MG63 (cell line): ENCODE data around the gene ADAT3. TPM values are rescaled to one million over a fixed set of nuclear protein-coding genes. Genes with fewer than 3 reads are reported as not detected.
"Not testable (repeated sequence)": the region's sequence is repeated elsewhere in the genome, so short reads cannot be mapped to it uniquely, and the experiment has no call there.

ENCODE experiments used
- DNase-seq: peaks from one replicate; pipeline ENCODE4 v3.0.0-alpha.2; 2020
- H3K27me3 ChIP-seq: fragments of 250-450 bp; sonication (Bioruptor Pico); 2 replicates; pipeline ENCODE4 v1.5.1; 2020; ENCODE audit warnings: mild to moderate bottlenecking, moderate library complexity
- H3K36me3 ChIP-seq: fragments of 250-450 bp; sonication (Bioruptor Pico); 2 replicates; pipeline ENCODE4 v1.5.1; 2020; ENCODE audit warnings: mild to moderate bottlenecking, moderate library complexity
- H3K4me3 ChIP-seq: fragments of 250-450 bp; sonication (Bioruptor Pico); 2 replicates; pipeline ENCODE4 v1.5.1; 2020; ENCODE audit warnings: mild to moderate bottlenecking, moderate library complexity
- H3K9me3 ChIP-seq: fragments of 250-450 bp; sonication (Bioruptor Pico); 2 replicates; pipeline ENCODE4 v1.5.1; 2020; ENCODE audit warnings: mild to moderate bottlenecking, moderate library complexity
- total RNA-seq: library from RNA; depleted of rRNA; stranded (reverse); fragments of >200 nt; shearing (Covaris generic); gene quantifications from 2 replicates; pipeline ENCODE4 v1.2.3, GENCODE V29; 2014; ENCODE audit warnings: low replicate concordance

Gene ADAT3
- total RNA-seq, 1 experiment from 2014 or later = 3.6 TPM

DNA sequence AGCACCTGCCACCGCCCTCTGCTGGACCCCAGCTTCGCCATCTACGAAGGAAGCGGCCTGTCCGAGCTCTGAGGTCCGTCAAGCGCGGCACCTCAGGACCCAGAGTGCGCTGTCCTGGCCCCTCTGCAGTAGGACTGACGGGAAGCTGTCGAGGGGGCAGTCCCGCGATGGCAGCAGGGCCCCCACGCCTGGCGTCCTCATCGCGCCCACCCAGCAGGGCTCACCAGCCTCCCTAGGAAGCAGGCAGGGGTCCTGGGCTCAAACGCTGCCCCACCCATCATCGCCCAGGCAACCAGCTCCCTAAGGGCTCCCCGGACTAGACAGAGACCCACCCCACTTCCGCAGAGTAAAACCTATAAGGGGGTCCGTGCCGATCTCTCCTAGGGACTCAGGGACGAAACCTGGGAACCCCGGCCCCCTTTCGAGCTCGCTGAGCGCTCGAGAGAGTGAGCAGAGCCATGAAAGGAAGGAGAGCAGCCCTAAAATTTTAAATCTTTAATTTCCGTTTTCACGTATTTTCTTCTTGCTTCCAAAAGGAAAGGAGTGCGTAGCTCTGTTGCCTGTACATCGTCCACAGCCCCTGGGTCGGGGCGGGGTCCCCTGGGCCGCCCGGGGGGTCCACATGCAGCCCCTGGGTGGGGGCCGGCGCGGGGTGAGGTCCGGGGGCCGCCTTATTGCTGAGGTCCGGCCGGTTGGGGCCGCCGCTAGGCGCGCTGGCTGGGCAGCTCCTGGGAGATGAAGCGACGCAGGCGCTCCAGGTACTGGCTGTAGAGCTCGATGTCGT lies 28.5 kb upstream of the ADAT3 start:
- peak overlapping the region; percentile 90 for H3K4me3 ChIP-seq
- not testable (repeated sequence) for H3K27me3 ChIP-seq, H3K9me3 ChIP-seq, DNase-seq, H3K36me3 ChIP-seq

DNA sequence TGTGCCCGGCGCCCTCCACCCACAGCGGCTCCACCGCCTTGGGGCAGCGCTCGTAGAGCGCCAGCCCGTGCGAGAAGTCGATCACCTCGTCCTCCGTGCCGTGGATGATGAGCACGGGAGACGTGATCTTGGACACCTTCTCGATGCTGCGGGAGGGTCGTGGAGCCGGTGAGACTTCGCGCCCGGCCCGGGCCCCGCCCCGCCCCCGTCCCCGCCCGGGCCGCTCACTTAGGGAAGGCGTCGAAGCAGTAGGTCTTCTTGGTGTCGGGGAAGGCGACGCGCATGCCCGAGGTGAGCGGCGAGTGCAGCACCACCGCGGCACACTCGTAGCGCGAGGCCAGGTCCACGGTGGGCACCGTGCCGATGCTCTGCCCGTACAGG lies 27.9 kb upstream of the ADAT3 start:
- not testable (repeated sequence) for H3K27me3 ChIP-seq, H3K36me3 ChIP-seq, H3K4me3 ChIP-seq, DNase-seq, H3K9me3 ChIP-seq

DNA sequence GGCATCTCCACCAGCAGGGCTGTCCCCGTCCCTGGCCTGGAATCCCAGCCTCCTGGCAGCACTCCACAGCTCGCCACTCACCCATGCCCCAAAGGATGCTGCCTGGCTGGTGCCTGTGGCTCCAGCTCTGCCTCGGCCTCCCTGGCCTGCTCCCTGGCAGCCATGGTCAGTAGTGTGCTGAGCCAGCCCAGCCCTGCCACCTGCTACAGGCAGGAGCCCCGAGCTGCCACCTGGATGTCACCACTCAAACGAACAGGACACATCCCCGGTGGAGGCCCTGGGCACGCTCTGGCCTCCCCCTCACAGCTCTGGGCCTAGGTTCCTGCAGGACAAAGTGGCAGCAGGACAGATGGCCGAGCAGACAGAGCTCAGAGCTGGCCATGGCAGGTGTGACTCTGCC lies 26.6 kb upstream of the ADAT3 start:
- DNase-seq = not testable (repeated sequence)

GRCh38 chr19:1879982-1880381 lies 25.2 kb upstream of the ADAT3 start:
- H3K4me3 ChIP-seq, H3K36me3 ChIP-seq, DNase-seq, H3K9me3 ChIP-seq, H3K27me3 ChIP-seq: not testable (repeated sequence)

More for the DNA sequence above, 26.6 kb upstream of the ADAT3 start:
- not testable (repeated sequence) for H3K27me3 ChIP-seq, H3K36me3 ChIP-seq, H3K4me3 ChIP-seq, H3K9me3 ChIP-seq

DNA sequence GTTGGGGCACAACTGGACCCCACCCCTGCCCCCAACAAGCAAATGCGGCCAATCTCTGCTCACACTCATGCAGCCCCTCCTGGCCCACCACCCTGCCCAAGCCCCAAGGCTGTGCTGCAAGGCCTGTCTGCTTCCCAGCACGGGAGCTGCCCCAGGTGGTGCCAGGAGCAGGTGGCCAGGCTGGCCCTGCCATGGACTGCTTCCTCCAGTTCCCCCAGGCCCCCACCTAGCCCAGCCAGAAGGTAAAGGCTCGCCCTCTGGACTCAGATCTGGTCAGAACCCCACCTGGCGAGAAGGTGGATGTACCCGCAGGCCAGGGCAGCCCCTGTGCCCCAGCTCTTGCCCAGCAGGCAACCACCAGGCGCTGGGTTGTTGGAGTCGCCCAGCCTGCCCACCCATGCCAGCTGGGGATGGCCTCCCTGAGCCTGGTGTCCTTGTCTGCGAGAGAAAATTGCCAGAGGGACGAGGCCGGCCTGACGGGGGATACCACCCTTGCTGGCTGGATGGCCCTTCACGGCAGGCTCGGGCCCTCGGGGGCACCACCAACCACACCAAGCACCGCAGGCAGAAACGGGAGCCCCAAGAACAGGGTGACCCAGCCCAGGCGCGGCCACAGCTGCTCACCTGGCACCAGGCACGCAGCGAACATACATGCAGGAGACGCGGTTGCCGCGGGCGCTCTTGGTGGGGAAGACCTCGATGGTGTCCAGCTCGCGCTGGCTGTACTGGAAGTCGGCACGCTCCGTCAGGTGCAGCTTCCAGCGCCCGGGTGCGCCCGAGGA lies 24.4 kb upstream of the ADAT3 start:
- DNase-seq = no peak
- Histone ChIP-seq H3K4me3 (no peak overlapping the region), H3K36me3 (no peaks in the 10 kb centered on the region), H3K9me3 (no peaks in the 10 kb centered on the region), H3K27me3 (no peaks in the 10 kb centered on the region)

- not testable (repeated sequence) for H3K9me3 ChIP-seq, H3K36me3 ChIP-seq, H3K4me3 ChIP-seq, H3K27me3 ChIP-seq, DNase-seq
These were observed 23.7 kb upstream of the ADAT3 start for GRCh38 chr19:1881393-1882088.

- H3K4me3 ChIP-seq = no peak overlapping the region
- no peaks in the 10 kb centered on the region for H3K36me3 ChIP-seq
- H3K27me3 ChIP-seq = no peaks in the 10 kb centered on the region
- no peak for DNase-seq
- H3K9me3 ChIP-seq = no peaks in the 10 kb centered on the region
These were observed 23.0 kb upstream of the ADAT3 start for GRCh38 chr19:1882089-1882785.

DNA sequence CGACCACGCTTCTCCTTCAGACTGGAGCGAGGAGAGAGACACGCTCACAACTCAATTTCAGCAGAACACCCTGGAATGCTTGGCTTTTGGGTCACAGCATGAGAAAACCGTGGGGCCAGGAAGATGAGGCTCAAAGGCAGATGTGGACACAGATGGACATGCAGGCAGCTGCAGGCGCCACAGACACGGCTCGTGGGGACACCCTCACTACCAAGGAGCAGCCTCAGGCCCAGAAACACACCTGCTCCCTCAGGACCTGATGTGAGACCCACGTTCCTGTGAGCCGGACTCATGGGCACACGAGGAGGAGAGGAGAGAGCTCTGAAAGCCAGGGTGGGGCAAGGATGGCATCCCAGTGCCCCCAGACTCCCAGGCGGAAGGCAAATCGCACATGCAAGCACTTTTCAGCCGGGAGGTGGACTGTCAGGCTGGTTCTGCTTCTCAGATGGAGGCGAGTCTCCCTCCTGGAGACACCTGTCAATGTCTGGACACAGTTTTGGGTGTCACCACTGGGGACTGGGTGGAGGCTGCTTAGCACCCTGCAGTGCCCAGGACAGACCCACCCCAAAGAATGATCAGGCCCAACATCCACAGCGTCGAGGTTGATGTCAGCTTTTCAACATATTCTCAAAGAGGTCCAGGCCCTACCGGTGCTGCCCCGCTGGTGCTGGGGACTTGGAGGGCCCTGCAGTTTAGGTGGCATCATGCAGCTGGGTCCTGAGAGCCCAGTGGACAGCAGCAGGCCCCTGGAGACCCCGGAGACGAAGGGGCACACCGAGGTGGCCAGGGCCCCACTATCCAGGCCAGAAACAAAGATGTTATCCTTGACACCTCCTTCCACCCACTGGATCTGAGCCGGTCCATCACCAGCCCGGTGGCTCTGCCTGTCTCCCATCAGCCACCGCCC lies 22.2 kb upstream of the ADAT3 start:
- H3K36me3 ChIP-seq = no peaks in the 10 kb centered on the region
- no peak overlapping the region; the same call in 1 of the 2 replicates for H3K4me3 ChIP-seq
- no peak for DNase-seq
- H3K9me3 ChIP-seq = no peaks in the 10 kb centered on the region
- no peaks in the 10 kb centered on the region for H3K27me3 ChIP-seq

GRCh38 chr19:1883784-1884183 lies 21.4 kb upstream of the ADAT3 start:
- DNase-seq = no peak
- no peaks in the 10 kb centered on the region for H3K36me3 ChIP-seq
- no peaks in the 10 kb centered on the region for H3K27me3 ChIP-seq
- no peaks in the 10 kb centered on the region for H3K9me3 ChIP-seq
- H3K4me3 ChIP-seq = peak overlapping the region; percentile 72

GRCh38 chr19:1884291-1884718 lies 20.9 kb upstream of the ADAT3 start:
- Histone ChIP-seq H3K9me3 (no peaks in the 10 kb centered on the region), H3K27me3 (no peaks in the 10 kb centered on the region), H3K4me3 (peak overlapping the region; percentile 72), H3K36me3 (no peaks in the 10 kb centered on the region)
- DNase-seq = no peak

DNA sequence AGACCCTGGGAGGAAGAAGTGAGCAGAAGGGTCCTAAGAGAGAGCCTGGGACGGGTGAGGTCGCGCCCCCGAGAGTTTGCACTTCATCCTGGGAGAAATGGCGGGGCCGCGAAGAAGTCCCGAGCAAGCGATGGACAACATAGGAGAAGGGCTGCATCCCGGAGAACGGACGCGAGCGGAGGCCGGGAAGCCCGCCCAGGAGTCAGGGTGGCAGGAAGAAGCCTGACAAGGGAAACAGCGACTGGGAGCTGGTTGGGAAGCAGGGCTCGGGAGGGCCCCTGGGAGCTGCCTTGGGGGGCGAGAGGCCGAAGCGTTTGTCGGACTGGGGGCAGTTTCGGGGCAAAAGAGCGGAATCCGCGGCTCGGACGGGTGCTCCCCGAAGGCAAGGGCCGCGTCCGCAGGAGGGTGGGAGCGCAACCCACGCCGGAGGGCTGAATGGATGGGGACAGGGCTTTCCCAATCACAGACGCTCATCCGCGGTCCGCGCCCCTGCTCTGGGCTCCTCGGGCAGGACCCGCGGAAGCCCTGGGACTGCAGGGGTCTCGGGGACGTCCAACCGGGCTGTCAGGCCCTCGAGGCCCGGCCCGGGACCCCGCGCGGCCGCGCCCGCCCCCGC lies 20.4 kb upstream of the ADAT3 start:
- Histone ChIP-seq H3K9me3 (no peaks in the 10 kb centered on the region), H3K36me3 (no peaks in the 10 kb centered on the region), H3K4me3 (peak overlapping the region; percentile 72), H3K27me3 (no peaks in the 10 kb centered on the region)
- DNase-seq = no peak

- H3K36me3 ChIP-seq, H3K27me3 ChIP-seq, H3K9me3 ChIP-seq: not testable (repeated sequence)
- H3K4me3 ChIP-seq = peak within 1 kb of the TSS; percentile 72
- peak; percentile 87 for DNase-seq
These were observed 19.6 kb upstream of the ADAT3 start, which contains the start of gene ABHD17A for GRCh38 chr19:1885398-1886119. TSS of gene ABHD17A (minus strand) at chr19:1885496. CDS start at chr19:1881566, 3,930 bp downstream.

GRCh38 chr19:1886360-1886759 lies 18.8 kb upstream of the ADAT3 start:
- not testable (repeated sequence) for H3K27me3 ChIP-seq, H3K4me3 ChIP-seq, DNase-seq, H3K9me3 ChIP-seq, H3K36me3 ChIP-seq

DNA sequence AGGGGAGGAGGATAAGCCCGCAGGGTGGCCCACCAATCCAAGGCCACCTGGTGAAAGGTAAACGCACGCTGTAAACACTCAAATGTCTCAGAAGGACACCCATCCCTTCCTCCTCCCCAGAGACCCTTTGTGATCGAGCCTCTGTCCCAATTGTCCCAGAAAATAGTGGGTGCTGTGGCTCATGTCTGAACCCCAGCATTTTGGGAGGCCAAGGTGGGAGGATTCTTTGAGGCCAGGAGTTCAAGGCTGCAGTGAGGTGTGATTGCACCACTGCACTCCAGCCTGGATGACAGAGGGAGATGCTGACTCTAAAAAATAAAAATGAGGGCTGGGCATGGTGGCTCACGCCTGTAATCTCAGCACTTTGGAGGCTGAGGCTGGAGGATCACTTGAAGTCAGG lies 16.8 kb upstream of the ADAT3 start:
- Histone ChIP-seq H3K36me3 (no peaks in the 10 kb centered on the region), H3K9me3 (no peaks in the 10 kb centered on the region)
- no peak for DNase-seq

GRCh38 chr19:1889907-1890306 lies 15.3 kb upstream of the ADAT3 start:
- H3K36me3 ChIP-seq = no peaks in the 10 kb centered on the region
- DNase-seq = no peak
- H3K4me3 ChIP-seq = no peak overlapping the region
- no peaks in the 10 kb centered on the region for H3K27me3 ChIP-seq
- no peaks in the 10 kb centered on the region for H3K9me3 ChIP-seq

More for the DNA sequence above, 16.8 kb upstream of the ADAT3 start:
- Histone ChIP-seq H3K4me3 (no peak overlapping the region), H3K27me3 (no peaks in the 10 kb centered on the region)
